BJ (cell line): ENCODE data around the gene TRMT5. TPM values are rescaled to one million over a fixed set of nuclear protein-coding genes. Genes with fewer than 3 reads are reported as not detected.

Source experiments
- CTCF ChIA-PET: fragments of 350-600 bp; formaldehyde crosslinking; extraction: SDS; loops from one replicate; lab custom pipeline; 2021; ENCODE audit warnings: antibody characterized with exemption, inconsistent platforms; lab: Yijun Ruan, JAX
- POLR2A ChIA-PET: fragments of 300-600 bp; sonication (Branson Sonifier 250); formaldehyde crosslinking; extraction: SDS; loops from one replicate; lab custom pipeline; 2021; ENCODE audit warnings: antibody characterized with exemption; lab: Charles Lee
- DNase-seq: peaks from one replicate; pipeline ENCODE4 v3.0.0-alpha.2; 2011; ENCODE audit warnings: low read depth
- H3K27me3 ChIP-seq: 2 replicates; pipeline ENCODE4 v1.6.0; 2011; ENCODE audit warnings: low read length; ENCODE audit not compliant: control insufficient read depth, insufficient read depth
- H3K36me3 ChIP-seq: 2 replicates; pipeline ENCODE4 v1.5.1; 2011; ENCODE audit warnings: low read length; ENCODE audit not compliant: control insufficient read depth, insufficient read depth
- H3K4me3 ChIP-seq: 2 replicates; pipeline ENCODE4 v1.5.1; 2011; ENCODE audit warnings: low read depth, mild to moderate bottlenecking, control low read depth, low read length
- CTCF ChIP-seq: IDR thresholded peaks from 2 replicates; pipeline ENCODE4 v1.5.1; 2011; ENCODE audit warnings: low read depth, mild to moderate bottlenecking, control low read depth, inconsistent platforms, low read length, moderate library complexity; ENCODE audit not compliant: insufficient read depth
- polyA plus RNA-seq: library from polyadenylated mRNA; depleted of rRNA; stranded (reverse); fragments of >200 nt; gene quantifications from 2 replicates; pipeline ENCODE4 v1.2.3, GENCODE V29; 2011; rRNA removed
- small RNA-seq: library from RNA; depleted of rRNA; stranded (forward); fragments of <200 nt; gene quantifications from one replicate; pipeline ENCODE3, GENCODE V24; 2012; ENCODE audit warnings: low replicate concordance, low read depth; ENCODE audit not compliant: insufficient read length

The TRMT5 gene
- polyA plus RNA-seq, 1 experiment, result 3.0 TPM

GRCh38 chr14:60926002-60926401 is 54.9 kb downstream of the TRMT5 start:
- Histone ChIP-seq H3K36me3 (no peaks in the 10 kb centered on the region), H3K4me3 (no peak overlapping the region), H3K27me3 (no peaks in the 10 kb centered on the region)
- no peak for TF ChIP-seq CTCF
- DNase-seq, result no peak
- ChIA-PET CTCF (no interaction called here), POLR2A (no interaction called here)

GRCh38 chr14:60925286-60925685 is 55.6 kb downstream of the TRMT5 start:
- no peaks in the 10 kb centered on the region for H3K36me3 ChIP-seq
- ChIA-PET CTCF (interaction anchor here (0.6 kb wide), 1 partner anchor 17 kb away, joined by 3 read pairs; no protein-coding TSS in a partner anchor), POLR2A (no interaction called here)
- no peak overlapping the region for H3K4me3 ChIP-seq
- H3K27me3 ChIP-seq, result no peaks in the 10 kb centered on the region
- no peak for DNase-seq
- TF ChIP-seq CTCF, result no peak

GRCh38 chr14:60922050-60922449 is 58.8 kb downstream of the TRMT5 start:
- ChIA-PET CTCF (no interaction called here), POLR2A (no interaction called here)
- Histone ChIP-seq H3K27me3 (no peaks in the 10 kb centered on the region), H3K36me3 (peaks cover 2% of the 10 kb centered on the region), H3K4me3 (no peak overlapping the region)
- DNase-seq, result no peak
- TF ChIP-seq CTCF, result no peak

Small RNA genes lying within 50 kb of the gene (small RNA-seq; reads per million reads assigned to genes)
- gene RNU6-398P, result not detected

Other genes with a start within 250 kb of the TRMT5 start
- gene MNAT1, start 246.3 kb downstream of the TRMT5 start, polyA plus RNA-seq, result 30.8 and 51.8 TPM in 2 replicates
- gene SLC38A6, start 166 bp upstream of the TRMT5 start, polyA plus RNA-seq, result 11.7 and 16.8 TPM in 2 replicates